Central memory CD4-positive, alpha-beta T cell (primary cell): ENCODE results near the gene VEGFA.

Experiments used
- DNase-seq: peaks from one replicate; pipeline ENCODE4 v3.0.0; 2022

VEGFA gene

DNA sequence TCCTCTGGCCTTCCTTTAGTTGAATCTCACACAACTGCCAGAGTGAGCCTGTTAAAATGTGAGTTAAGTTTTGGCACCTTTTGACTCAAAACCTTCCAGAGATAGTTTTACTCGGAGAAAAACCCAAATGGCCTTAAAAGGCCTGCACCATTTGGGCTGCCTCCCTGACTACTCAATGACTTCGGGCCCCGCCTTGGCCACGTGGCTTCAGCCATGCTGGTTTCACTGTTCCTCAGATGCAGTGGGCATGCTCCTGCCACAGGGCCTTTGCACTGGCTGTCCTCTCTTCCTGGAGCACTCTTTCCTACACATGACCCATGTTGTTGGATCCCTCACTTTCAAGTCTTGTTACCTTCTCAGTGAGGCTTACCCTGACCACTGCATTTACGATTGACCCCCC, 18.3 kb downstream of the VEGFA start:
- DNase-seq = no peak

DNA sequence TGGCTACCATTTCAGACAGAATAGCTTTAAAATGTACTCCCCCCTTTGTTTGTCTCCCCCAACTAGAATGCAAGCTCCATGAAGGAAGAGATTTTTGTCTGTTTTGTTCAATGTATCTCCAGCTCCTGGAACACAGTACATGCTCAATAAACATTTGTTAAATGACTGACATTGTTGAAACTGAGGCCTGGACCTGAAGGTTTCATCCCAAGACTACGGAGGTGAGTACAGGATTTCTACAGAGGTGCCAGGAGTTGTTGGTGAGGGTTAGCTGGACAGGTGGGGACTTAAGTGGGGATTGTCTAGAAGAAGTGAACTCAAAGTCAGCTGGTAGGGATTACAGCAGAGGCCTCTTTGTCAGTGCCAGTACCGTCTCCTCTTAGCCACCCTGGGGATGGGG, 19.4 kb downstream of the VEGFA start:
- DNase-seq = no peak

DNA sequence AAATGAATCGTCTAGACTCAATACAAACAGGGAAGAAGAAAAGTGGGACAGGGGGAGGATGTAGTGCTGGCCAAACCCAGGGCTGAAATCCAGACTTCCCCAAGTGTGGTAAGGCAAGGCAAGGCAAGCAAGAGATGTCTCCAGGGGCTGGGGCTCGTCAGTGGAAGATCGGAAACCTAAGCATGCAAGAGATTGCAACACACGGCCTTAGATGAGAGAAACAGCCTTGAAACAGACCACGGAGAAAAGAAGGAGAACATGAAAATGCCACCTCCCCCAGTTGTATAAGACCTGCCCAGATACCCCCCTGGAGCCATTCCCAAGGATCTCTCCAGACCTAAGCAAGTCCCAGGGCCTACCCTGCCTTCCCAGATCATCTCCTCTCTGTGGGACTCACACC, 20.0 kb downstream of the VEGFA start:
- DNase-seq = no peak

DNA sequence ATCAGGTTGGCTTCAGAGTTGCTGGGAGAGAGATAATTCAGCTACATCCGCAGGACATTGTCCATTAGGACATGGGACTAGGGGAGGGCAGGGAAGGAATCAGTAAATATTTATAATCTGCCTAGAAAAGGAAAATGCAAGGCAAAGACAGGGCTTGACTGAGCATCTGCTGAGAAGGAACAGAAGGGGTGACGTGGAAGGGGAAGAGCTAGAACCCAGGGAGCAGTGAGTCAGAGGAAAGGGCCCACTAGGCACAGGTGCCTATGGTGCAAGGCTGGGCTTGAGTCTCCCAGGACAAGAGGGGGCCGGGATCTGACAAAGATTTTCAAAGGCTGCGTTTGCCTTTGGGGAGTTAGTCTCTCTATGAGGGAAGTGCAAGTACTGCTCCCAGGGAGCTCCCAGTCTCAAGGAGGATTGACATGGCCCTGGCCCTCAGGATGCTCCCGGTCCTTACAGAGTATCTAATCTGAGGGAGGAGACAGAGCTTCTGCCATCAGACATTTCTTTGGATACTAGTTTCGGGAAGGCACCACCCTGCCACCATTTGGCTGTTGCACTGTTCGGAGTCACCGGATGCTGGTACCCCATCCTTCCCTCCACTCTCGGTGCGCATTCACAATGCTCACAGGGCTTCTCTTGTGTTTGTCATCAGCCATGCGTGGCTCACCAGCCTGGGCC, 21.9 kb downstream of the VEGFA start:
- DNase-seq = no peak

DNA sequence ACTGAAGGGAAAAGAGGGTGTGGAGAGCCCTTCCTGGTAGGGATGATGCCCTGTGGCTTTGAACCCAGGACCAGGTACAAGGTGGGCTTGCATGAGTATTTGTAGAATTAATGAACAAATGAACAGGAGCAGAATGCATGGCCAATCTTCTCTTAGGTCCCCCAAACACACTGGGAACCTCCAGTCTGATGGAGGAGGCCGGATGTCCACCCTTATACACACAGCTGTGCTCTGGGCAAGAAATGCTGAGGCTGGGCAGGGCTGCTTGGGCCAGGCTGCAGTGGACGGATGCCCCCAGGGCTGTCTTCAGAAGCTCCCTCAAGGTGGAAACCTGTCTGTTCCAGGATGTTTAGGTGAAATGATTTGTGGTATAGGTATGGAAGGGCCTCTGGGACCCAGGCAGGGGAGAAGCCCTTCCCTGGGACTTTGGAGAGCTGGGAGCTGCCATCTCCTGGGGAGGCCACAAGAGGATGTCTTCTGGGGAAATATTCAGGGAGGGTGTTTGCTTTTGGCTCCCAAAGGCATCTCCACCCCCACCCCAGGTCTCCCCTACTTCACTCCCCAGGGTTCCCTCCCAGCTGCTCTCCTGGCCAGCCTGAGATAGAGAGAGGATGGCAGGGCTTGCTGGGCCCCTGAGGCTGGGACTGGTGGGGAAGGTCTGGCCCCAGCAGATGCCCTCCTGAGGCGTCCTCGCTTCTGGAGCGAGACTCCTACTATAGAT, 23.3 kb downstream of the VEGFA start:
- DNase-seq = no peak

DNA sequence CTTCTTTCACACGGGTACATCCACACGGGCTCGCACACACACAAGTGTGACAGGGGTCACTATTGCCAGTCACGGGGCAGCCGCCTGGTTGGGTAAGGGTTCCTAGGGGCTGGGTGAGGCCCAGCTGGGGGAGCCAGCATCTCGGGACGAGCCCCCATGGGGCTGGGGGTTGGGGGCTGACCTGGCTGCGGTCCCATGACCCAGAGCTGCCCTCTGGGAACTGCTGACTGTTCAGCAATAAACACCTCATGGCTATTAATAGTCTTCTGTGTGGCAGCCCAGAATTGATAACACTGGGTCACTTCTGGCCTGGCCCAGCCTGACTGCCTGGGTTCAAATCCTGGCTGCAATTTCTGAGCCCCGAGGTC, 23.8 kb downstream of the VEGFA start:
- no peak for DNase-seq

DNA sequence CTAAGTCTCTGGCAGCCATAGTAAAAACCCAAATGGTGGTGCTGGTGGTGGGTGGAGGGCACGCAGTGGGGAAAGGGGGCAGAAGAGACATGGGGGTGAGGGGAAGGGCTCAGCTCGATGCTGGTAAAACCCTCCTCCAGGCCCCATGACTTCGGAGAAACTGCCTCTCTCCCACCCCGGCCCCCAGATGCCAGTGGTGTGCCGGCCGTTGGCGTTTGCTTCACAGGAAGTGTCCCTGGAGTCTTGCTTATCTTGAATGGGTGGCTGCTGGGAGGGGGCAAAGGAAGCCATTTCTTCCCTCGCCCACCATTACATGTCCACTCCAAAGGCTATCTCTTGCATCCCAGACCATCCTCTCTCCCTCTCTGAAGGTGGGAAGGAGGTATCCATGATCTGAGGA, 25.4 kb downstream of the VEGFA start:
- no peak for DNase-seq

DNA sequence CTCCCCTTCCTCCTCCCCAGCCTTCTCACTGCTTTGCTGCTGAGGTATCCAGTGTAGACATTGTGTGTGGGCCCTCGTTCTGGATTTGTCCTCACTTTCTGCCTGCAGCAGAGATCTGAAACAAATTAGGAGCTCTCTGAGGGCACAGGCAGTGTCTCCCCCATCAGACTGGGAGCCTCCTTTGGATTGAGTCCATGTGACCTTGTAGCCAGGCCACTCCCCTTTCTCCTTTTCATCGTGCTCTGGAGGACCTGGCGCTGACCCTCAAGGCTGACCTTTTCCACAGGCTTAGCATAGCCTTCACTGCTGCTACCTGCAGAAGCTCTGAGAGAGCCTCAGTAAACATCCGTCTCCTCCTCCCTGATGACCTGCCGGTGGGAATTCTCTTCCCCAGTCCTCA, 26.2 kb downstream of the VEGFA start:
- no peak for DNase-seq

DNA sequence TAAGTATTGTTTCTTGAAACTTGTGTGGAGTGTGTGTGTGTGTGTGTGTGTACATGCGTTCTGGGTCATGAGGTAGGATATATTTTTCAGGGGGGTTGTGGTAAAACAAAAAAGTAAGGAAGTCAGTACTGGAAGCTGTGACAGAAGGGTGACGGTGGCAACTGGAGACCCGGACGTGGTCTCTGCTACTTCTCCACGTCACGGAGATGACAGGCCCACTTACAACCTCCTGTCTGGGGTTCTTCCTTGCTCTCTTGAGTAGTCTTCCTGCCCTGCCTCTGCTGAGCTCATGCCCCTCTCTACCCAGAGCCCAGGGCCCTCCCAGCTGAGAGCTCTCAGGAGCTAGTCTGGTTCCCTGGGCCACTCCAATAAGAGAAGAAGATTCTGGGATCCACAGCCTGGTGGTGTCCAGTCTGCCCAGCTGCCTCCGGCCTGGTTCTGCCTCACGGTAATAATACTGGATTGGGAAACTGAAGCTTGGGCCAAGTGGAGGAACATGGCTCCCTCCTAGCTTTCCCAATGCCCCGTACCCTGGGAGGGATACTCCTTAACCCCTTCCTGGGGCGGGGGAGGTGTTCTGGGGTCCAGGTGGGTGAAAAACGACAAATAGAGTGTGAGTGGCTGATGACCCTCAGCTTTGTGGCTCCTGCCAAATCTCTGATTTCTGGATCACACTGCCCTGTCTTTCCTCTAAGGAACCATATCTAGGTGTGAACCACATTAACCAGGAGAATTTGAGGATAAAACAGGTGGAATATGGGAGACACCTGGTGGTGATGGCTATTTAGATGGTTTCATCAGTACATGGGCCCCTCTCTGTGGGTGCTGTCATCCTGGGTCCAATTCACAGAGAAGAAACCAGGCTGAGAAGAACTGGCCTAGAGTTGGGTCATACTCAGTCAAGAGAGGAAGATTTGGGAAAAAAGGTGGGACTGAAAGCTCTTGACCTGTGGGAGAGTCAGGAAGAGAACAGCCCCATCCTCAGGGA, 27.2 kb downstream of the VEGFA start:
- DNase-seq = no peak

DNA sequence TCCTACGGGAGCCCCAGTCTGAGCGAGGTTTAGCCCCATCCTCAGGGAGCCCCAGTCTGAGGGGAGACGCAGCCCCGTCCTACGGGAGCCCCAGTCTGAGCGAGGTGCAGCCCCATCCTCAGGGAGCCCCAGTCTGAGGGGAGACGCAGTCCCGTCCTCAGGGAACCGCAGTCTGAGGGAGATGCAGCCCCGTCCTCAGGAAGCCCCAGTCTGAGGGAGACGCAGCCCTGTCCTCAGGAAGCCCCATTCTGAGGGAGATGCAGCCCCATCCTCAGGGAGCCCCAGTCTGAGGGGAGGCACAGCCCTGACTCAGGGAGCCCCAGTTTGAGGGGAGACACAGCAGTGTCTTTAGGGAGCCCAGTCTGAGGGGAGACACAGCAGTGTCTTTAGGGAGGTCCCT, 27.9 kb downstream of the VEGFA start:
- DNase-seq = no peak

DNA sequence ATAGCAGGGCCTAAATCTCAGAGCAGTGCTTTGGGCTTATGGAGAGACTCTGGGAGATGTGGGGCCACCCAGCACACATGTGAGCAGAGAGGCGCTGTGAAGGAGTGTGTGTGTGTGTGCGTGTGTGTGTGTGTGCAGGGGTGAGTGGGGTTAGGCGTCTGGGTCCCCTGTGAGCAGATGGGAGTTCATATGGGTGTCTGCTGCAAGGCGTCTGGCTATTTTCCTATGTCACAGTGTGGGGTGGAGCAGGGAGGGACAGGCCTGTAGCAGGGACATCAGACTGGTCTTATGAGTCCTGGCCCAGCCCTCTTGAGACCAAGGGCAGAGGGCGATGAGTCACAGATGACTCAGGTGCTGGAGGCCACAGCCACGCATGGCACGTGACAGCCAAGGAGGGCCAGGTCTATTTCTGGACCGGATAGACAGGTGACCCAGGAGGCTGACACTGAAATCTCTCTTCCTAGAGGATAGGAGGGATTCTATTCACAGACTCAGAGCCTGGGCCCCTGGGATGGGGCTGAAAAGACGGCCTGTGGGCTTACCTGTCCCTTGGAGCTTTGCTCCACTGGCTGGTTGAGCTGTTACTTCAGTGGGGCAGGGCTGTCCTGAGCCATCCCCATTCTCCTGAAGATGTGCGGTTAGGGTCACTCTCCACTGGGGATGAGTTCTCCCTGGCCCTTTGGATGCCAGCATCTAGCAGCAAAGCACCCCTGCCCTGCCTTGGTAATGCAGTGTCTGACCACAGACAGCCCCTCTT, 28.9 kb downstream of the VEGFA start:
- DNase-seq = no peak

DNA sequence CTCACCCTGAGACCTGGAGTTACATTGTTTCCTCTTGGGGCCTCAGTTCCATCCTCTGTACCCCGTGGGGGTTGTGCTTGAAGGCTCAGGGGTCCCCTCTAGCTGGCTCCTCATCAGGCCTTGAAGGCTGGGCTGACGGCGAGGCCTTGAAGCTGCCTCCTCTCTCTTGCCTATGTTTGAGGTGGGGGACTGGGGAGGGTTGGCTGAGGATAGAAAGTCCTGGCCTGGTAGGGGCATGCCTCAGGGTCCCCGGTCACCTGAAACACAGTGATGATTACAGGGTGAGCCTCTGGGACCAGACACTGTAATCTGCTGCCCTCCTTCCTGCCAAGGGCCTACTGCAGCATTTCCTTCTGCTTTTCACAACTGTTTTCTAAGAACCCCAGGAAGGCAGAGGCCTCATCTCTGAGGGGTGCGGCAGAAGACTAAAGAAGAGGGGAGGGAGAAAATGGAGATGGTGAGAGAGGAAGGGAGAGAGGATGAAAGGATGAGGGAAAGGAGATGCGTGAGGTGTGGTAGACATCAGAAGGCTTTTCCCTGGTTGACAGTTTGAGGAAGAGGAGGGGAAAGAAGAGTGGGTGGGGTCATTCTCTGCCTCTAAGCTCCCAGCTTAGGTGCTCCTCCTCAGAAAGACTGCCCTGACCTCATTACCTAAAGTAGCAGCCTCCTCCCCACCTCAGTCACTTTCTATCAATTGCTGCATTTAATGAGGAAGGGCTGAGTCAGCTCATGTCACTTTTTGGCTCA, 29.7 kb downstream of the VEGFA start:
- no peak for DNase-seq

DNA sequence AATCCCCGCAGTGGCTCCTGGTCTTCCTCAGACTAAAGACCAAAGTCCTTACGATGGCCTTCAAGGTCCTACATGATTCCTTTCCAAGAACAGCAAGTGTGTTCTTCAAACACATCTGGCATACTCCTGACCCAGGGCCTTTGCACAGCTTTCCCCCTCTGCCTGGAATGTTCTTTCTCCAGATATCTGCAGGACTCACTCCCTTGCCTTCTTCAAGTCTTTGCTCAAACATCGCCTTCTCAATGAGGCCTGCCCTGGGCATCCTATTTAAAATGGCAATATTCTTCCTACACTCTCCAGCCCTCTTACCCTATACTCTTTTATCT, 30.2 kb downstream of the VEGFA start:
- no peak for DNase-seq

DNA sequence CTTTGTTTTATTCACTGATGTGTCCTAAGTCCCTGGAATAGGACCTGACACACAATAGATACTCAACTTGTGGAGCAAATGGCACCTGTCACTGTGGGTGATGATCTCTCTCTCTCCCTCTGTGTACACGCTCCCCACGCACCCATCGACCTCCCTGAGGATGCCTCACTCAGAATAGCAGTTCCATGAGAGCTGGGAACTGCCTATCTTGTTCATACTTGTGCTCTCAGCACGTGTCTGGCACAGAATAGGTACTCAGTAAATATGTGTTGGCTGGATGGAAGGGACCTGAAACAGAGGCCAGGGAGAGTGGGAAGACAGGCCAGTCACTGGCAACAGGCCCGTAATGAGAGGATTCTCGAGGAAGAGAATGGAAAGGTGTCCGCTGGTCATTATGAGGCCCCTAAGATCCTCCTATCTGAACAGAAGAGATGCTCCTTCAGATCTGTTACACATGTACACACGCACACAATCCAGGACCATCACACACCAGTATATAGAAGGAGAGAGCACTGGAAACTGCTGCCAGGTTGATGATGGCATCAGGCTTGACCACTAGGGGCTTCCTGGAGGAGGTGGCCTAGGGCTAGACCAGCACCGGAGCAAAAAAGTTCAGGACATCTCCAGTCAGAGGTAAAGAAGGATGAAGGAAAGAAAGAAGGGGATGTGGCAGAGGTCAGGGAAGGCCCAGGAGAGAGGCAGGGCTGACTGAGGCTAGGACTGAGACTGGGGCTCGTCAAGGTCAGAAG, 30.9 kb downstream of the VEGFA start:
- DNase-seq = no peak

DNA sequence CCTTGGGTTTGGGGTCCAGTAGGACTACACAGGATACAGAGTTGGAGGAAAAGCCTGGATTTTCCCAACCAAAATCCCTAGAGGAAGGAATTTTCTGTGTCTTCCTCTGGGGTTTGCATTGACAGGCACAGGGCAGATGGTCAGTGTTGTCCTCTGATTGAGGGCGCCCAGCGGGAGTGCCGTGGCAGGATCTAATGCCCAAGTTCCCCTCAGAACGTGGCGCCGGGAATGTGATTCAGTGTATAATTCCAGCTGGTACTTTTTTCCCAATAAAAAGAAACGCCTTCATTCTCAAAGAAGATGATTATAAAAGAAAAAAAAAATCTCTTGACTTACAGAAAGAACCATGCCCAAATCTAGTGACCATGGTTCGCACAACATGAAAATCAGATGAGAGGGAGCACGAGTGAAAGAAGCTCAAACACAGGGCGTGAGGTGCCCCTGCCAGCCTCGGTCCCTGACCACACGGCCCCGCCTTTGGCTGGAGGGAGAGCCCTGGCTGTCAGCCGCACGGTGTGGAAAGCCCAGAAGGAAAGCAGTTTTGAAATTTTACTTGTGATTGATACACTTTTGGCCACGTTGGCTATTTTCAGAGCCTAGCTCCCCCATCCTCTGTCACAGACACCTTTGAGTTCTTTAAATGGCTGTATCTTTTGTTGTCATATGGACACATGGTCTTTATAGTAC, 31.6 kb downstream of the VEGFA start:
- no peak for DNase-seq

DNA sequence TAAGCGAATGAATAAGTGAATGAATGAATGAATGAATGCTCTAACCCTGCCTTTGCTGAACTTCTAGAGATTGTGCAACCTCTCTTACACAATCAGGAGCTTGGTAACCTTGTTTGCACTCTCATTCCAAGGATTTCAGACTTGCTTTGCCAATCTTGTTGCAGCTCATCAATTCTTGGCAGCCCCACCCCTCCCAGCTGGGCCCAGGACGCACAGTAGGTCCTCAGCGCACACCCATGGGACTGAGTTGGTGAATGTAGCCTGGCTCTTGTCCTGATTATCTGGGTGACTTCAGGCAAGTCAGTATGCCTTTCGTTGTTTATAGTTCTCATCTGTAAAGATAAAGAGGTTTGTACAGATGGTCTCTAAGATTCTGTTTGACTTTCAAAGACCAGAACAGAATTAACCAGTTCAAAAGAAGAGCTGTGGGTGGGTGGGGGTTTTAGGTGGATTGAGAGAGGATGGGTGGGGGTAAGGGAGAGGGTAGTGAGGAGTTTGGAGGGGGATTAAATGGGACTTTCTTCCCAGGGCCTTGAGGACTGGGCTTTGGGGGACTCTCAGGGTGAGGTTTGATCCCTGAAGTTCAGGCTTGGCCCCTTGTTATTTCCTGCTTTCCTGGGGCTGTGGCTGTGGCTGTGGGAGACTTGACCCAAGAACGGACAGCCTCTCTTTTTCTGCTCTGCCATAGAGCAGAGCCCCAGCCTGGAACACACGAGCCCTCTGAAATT, 33.2 kb downstream of the VEGFA start:
- DNase-seq = no peak

DNA sequence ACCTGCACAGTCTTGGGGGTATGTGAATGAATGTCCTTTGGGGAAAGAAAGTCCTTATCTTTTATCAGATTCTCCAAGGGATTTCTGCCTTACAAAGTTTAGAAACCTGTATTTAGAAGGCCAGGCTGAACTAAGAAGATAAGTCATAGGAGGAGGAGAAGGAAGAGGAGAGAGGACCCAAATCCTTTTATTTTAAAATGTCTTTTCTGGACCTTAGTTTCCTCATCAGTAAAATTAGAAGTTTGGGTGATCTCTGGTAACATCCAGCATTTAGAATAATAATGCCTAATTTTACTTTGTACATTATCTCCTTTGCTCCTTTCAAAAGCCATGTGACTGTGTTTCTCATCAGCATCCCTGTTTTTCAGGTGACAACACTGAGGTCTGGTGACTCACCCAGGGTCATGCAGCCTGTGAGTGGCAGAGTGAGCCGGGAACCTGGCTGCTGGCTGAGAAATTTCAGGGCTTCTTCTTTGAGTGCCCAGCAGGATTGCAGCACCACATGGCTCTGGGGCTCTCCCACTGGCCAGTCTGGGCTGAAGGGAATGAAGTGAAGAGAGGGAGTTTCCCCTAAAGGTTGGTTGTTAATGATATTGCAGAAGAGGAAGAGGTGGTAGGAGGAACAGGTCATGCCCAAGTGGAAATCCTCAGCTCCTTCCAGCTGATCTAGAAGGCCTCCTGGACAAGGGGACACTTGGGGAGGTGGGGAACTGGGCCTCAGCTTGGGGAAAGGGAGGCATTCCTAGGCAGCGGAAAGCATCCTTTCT, 34.0 kb downstream of the VEGFA start:
- DNase-seq = no peak

DNA sequence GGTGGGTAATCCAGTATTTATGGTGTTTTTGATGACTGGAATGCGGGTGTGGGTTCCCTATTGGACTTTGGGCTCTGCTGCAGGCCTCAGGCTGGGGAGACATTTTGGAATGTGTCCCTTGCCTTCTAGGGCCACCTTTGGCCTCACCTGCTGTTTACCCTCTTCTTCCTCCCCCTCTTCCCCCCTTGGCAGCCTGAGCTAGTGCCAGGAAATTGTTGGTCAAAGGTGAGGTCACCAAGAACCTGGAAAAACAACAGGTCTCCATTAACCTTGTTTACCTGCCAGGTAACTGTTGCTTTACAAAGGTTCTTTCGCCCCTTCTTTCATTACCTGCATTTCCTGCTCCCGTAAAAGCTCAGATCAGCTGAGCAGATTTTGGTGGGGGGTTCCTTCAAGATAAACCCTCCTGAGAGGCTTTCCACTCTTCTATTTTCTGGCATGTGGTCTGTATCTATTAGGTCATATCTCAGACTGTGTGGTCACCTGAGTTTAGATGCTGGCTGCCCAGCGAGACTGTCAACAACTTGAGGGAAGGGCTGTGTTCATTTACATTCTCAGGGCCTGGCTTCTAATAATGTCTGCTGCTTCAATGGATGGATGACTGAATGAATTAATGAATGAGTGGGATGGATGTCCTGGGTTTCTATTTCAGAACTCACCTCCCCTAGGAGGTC, 34.7 kb downstream of the VEGFA start:
- DNase-seq = no peak

DNA sequence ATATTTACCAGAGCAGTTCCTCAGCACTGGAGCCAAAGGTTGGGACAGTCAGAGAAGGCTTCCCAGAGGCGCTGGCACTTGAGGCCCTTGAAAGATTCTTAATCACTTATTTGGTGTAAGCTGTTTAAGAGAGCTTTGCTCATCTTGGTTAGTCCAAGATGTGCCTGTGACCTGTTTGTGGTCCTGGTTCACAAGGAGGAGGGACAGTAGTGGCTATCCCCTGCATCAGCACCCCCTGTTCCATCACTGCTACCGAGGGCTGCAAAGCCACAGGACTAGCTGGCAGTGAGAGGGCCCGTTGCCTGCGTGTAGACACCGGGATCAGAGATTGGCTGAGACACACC, 35.7 kb downstream of the VEGFA start:
- DNase-seq = no peak
